SIG-M5 (cell line): Measurements from ENCODE around the gene MCF2.

Experiments
- DNase-seq: peaks from one replicate; lab custom pipeline; 2025; lab: John Stamatoyannopoulos, UW

Gene MCF2

DNA sequence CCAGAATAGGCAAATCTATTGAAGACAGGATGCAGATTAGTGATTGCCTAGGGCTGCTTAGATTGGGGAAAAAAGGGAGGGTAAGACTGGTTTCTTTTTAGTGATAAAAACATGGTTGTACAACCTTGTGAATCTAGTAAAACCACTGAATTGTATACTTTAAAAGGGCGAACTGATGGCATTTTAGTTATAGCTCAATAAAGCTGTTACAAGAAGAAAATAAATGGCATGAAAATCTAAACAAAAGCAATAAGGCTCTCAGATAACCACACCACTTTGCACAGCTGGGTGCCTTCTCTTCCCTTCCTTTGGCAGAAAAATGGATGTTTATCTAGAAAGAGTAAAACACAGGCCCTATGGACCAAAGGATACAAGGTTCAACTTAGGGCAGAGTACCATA is 107.9 kb downstream of the MCF2 start:
- DNase-seq: no peak

DNA sequence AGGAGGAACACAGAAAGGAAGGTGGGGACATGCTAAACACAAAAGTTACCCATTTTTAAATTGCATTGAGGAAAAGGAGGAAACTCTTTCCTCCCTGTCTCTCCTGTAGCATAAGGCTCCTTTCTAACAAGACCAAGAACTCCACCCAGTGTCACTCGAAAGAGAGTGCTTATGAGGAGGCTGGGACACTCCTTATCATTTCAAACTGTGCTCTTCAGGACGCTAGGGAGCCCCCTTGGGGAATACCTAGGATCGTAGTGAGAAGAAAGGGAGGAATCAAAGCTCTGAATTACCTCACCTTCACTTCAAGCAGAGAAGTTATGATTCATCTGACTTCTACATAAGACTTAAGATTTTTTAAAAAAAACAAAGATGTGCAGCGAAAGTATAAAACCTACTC is 111.9 kb downstream of the MCF2 start:
- no peak for DNase-seq

DNA sequence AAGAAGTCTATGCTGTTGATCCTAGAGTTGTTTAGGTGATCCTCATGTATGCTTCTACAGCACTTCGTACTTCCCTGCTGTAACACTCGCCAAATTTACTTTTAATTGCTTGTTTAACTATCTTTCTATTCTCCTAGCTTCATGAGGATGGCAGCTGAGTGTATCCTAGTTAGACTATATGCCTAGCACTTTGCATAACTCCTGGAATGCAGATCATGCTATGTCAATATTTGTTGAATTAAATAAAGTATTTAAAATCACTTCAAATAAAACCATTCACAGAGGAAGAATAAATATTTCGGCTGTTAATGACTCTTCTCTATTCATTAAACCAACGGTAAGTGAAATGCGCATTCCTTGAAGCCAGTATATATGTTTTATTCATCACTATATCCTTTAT is 122.4 kb downstream of the MCF2 start:
- no peak for DNase-seq

DNA sequence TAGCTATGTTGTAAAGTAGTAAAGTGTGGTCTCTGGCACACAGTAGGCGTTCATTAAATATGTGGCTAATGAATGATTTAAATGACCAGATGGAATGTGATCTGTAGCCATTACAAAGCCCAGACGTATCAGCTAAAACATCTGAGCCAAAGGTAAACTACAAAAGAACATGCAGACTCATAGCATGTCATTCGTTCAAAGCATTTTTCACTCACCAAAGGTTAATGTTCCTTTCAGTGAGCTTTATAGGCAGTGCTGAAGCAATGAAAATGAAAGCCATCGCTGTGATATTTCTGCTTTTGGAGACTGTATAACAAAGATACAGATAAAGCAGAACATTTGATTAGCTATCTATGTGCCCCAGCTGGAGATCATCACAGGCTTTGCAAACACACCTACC is 126.9 kb downstream of the MCF2 start:
- DNase-seq: no peak

DNA sequence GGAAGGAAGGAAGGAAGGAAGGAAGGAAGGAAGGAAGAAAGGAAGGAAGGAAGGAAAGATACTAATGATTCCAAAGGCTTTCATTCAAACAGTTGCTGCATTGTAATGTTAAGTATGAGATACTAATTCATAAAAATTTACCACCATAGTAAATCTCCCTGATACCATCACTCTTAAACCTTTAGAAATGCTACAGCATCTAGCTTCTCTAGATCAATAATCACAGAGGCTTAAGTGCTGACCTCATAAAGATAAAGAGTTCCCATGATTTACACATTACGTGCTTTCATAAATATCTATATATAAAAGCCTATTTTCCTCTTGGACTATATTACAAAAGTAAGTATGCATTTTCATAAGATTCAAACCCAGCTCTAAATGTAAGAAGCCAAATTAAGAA is 141.0 kb downstream of the MCF2 start:
- DNase-seq: no peak

DNA sequence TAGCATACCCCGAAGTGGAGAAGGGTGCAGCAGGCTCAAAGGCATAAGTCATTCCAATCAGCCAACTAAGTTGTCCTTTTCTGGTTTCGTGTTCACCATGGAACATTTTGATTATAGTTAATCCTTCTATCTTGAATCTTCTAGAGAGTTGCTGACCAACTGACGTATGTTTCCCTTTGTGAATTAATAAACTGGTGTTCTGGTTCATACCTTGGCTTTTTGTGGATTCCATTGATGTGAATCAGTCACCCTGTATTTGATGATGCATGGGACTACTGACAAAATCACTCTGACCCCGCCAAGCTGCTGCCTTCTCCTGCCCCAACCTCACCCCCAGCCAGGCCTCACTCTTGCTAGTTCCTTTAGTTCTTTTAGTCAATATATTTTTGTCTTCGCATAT is 144.7 kb downstream of the MCF2 start:
- DNase-seq: no peak

DNA sequence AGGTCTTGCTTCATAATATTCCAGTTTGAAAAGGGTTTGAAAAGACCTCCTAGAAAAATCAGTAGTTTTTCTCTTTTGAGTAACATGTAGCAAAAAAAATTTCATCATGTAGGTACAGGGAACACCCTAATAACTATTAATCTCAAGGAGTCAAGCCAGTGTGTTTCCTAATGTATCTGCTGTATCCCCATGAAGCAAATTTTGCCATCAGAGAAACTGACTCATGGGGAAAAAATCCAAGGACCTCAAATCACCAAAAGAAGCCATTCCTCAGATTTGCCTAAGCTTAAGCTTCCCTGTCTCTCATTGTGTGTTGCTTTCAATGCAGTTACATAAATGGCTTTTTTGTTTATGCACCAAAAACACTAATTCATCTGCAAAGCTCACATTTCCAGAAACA is 147.7 kb downstream of the MCF2 start:
- DNase-seq: no peak

DNA sequence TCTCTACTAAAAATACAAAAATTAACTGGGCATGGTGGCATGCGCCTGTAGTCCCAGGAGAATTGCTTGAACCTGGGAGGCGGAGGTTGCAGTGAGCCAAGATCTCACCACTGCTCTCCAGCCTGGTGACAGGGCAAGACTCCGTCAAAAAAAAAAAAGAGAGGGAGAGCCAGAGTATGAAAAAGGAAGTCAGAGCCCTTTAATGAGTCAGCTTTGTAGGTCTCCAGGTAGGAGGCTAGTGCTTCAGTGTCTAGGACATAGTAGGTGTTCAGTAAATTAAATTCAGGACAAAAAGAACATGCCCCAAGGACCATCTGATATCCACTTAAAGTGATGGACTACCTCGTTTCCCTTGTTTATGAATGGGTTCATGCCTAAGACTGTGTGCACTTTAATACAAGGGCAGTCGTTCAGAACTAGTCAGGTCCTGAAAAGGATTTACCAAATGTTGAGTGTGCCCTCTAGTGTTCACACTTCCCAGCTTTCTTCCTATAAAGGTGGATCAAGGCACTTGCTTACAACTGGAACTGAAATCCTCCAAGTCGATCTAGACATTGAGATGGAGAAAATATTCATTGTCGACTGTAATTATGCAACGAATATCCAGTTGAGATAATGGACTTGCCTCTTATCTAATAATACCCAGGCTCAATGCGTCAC is 148.5 kb downstream of the MCF2 start:
- no peak for DNase-seq

DNA sequence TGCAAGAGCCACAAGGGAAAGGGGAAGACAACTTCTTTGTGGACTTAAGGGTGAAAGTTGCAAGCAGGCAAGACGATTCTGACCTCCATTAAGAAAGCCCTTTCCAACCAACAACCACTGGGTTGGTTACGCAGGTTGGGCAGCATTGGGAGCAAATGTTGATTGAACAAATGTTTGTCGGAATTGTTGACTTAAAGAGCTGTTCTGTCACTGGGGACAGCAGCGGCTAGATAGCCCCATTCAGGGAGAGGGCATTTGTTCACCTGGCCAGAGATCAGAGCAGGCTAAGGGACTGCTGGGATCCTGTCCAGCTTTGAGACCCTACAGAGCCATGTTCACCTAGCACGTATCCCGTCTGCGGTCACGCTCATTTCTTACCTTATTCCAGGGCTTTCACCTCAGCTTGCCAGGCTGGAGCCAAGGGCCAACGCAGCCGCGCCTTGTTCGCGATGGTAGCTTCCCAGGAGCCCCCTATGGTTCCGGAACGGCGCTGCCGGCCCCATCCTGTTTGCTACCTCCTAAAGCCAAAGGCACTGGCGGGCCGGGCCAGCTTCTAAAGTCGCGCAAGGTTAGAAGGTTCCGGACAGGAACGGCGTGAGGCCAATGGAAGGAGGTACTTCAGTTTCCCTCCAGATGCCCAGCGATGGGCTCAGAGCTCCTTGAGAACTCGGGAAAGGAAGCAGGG is 152.8 kb downstream of the MCF2 start:
- no peak for DNase-seq

DNA sequence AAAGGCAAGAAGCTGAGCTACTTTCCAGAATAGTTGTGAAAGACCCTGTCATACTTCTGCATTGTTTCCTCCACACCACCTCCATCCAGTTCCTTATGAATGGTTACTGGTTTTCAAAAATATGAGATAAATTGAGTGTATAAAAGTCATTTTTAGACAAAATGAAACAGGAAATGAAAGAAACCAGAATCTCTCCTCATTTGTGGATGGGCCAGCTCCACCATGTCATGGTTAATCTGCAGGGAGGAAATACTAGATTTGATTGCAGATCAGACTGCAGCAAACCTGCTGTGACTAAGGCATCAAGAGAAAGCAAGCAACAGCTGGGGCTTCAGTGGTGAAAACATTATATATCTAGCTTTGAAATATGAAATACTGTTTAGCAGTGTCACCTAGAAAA is 153.6 kb downstream of the MCF2 start:
- no peak for DNase-seq

DNA sequence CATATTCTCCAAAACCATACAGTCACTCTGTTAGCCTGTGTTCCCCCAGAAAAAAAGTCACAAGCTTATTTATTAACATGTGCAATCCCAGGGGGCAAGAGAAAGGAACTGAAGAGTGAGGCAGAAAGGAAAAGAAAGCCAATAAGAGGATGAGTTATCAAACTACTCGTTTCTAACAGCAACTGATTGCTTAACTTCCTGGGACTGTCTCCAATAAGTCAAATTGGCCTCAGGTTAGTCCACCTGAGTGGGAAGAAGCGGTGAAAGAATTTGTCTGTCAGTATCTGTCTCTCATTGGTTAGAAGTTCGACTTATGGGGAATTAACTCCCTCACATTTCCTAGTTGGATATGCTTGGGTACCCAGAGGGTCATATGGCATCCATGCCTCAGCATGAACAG is 163.4 kb downstream of the MCF2 start:
- no peak for DNase-seq

DNA sequence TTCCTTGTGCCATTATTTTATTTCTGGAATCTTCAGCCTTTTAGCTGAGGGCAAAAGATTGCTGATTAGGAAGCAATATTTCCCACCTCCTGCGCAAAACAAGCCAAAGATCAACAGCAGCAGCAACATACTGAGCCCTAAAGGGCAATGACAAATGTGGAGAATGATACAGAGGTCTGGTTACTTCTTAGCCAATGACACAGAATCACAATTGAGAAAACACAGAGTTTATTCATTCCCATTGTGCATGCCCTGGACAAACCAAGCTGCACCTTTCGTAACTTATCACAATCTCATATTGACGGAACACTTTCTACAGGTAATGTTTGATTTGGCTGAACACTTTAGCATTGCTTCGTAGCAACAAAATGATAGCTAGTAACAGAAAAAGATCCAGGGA is 164.0 kb downstream of the MCF2 start:
- DNase-seq: no peak

DNA sequence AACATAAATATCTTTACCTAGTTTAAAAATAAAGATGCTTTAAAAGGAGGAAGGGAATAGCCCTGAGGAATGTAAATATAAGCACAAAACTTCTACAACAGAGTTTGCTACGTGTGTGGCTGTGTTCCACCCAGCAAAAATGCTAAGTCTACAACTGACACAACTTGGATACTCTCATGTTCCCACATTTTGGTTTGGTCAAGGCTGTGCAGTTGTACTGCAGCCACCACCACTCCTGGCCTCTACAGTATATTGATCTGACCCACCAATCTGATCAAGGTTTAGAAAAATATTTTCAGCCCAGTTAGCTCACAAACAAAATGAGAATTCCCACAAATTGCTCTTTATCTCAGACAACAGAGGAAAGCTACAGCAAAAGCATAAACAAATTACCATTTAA is 165.3 kb downstream of the MCF2 start:
- DNase-seq: no peak

DNA sequence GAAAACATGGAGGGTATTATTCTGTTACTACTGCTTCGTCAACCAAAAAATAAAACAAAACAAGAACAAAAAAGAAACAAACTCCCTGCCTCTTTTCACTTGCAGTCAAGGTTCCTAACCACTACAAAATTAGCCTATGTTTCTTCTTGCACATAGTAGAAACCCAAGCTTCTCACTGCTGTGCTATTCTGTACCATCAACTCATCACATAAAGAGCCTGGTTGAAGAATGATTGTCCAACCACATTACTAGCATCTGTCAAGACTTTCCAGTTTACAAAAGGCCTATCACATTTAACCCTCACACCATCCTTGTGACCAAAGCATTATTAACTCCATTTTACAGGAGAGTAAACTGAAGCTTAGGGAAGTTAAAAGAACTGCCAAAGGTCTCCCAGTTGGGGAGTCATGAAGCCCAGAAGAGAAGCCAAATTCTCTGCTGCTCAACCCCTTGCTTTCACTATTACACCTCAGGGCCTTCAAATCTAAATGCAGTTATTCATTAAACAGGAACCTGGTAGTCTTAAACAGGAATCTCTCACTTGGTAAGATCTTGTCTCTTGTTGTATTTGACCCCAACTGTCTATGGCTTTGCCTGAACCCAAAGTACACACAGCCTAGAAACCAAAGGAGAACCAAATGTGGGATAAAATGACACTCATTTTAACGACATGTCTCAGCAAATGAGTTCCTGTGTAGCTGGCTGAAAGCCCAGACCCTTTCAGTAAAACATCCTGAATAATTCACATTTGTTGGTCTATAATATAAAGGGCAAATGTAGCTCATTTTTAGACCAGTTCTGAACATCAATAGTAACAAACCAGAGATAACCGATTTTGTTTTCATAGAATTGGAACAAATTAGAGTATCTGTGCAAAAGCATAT is 168.8 kb downstream of the MCF2 start:
- DNase-seq: no peak

DNA sequence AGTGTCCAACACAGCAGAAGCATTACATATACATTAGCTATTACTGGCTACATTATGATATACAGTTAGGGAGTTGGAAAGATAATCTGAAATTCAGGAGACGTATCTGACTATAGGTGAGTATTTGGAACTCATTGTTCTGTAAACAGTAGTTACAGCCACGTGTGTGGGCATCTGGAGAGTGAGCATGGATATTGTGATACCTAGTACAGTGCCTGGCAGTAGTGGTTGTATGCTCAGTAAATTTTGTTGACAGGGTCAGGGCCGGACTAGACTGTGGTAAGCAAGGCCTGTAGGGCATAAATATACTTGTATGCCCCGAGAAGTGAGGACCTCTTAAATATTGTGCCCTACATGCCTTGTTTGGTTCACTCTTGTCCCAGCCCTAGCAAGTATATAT is 174.5 kb downstream of the MCF2 start:
- no peak for DNase-seq

DNA sequence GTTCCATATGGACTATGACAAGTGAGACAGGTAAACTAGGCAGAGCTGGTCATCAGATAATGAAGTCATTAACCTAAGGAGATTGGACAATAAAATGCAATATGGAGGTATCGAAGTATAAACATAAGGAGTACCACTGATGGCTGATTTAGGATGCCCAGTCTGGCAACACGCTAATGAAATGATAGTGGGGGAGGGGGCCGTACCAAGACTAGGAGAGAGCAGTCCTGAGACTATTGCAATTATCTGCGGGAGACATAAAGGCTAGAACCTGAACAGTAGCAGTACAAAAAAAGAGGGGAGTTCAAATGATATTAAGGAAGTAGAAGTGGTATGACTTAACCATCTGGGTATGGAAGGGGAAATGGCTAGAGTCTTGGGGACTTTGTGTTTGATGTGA is 175.1 kb downstream of the MCF2 start:
- DNase-seq: no peak
